IPS-15b (cell line): ENCODE data around the gene DNAI1.
"Not testable (repeated sequence)": the region's sequence is repeated elsewhere in the genome, so short reads cannot be mapped to it uniquely, and the experiment has no call there.

ENCODE experiments used
- H3K27me3 ChIP-seq: one replicate; pipeline ENCODE4 v1.6.1; 2013; ENCODE audit warnings: low read length; ENCODE audit not compliant: control insufficient read depth, insufficient read depth
- H3K36me3 ChIP-seq: one replicate; pipeline ENCODE4 v1.6.1; 2013; ENCODE audit warnings: low read length; ENCODE audit not compliant: control insufficient read depth, insufficient read depth
- H3K4me1 ChIP-seq: one replicate; pipeline ENCODE4 v1.6.1; 2013; ENCODE audit warnings: mild to moderate bottlenecking, low read length; ENCODE audit not compliant: control insufficient read depth, insufficient read depth
- H3K4me3 ChIP-seq: one replicate; pipeline ENCODE4 v1.5.1; 2013; ENCODE audit warnings: low read depth, low read length
- H3K9ac ChIP-seq: one replicate; pipeline ENCODE4 v1.6.1; 2013; ENCODE audit warnings: low read depth, mild to moderate bottlenecking, low read length
- H3K9me3 ChIP-seq: one replicate; pipeline ENCODE4 v1.6.1; 2013; ENCODE audit warnings: mild to moderate bottlenecking, low read length; ENCODE audit not compliant: control insufficient read depth, insufficient read depth

DNAI1 gene

DNA sequence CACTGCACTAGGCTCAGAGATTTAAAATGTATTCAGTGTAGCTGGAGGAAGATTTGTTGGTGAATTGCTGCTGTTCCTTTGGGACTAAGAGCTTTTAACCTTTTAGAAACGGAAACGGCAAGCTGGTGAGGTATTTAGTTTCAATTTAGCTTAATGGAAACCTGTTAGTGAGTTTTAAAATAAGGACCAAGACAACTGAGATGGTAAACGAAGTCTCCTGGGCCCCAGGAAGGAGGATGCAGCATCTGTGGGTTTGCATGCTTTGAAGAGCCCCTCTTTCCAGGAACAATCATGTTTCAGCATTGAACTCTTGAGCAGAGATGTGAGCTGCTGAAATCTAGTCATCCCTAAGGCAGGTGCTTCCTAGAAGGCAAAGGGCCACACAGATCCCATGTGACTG lies 16.5 kb downstream of the DNAI1 start:
- Histone ChIP-seq H3K4me1 (no peaks in the 10 kb centered on the region), H3K9ac (no peak overlapping the region), H3K4me3 (no peak overlapping the region), H3K36me3 (no peaks in the 10 kb centered on the region), H3K27me3 (peaks cover 3% of the 10 kb centered on the region), H3K9me3 (no peaks in the 10 kb centered on the region)

DNA sequence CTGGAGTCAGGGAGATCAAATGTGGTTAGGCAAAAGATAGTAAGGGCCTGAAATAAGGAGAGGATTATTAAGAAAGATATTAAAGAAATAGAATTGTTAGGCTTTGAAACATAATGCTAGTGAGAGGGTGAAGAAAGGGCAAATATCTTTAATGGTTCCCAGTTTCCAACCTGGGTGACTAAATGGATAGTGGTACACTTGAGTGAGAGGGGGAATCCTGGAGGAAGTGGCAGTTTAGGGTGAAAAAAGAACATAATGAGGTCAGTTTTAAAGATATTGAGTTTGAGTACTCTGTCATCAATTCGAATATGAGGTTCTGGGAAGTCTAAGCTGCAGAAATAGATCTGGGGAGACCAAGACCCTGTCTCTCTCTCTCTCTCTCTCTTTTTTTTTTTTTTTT lies 18.9 kb downstream of the DNAI1 start:
- H3K4me3 ChIP-seq: no peak overlapping the region
- H3K4me1 ChIP-seq: no peaks in the 10 kb centered on the region
- H3K27me3 ChIP-seq: peaks cover 3% of the 10 kb centered on the region
- no peaks in the 10 kb centered on the region for H3K9me3 ChIP-seq
- H3K9ac ChIP-seq: no peak overlapping the region
- H3K36me3 ChIP-seq: no peaks in the 10 kb centered on the region

DNA sequence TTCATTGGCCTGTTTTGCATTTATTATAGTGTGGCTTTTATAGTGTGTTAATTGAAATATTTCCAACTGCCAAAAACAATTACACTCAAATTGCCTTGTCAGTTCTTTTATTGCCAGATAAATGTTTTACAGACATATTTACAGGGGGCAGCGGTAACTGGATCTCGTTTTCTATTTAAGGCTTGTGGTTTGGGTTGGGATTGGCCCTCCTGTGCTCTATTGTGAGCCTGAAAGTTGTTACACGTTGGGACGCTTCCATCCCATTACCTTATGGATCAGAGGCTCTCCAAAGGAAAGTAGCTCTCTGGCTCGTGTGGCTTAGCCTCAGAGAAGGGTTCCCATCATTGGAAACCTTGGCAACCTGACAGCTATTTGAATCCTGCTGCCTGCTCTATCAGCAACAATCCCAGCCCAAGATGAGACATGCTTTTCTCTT lies 20.8 kb downstream of the DNAI1 start:
- Histone ChIP-seq H3K27me3 (peaks cover 3% of the 10 kb centered on the region), H3K36me3 (no peaks in the 10 kb centered on the region), H3K4me1 (no peaks in the 10 kb centered on the region), H3K9me3 (no peaks in the 10 kb centered on the region), H3K4me3 (no peak overlapping the region), H3K9ac (no peak overlapping the region)

DNA sequence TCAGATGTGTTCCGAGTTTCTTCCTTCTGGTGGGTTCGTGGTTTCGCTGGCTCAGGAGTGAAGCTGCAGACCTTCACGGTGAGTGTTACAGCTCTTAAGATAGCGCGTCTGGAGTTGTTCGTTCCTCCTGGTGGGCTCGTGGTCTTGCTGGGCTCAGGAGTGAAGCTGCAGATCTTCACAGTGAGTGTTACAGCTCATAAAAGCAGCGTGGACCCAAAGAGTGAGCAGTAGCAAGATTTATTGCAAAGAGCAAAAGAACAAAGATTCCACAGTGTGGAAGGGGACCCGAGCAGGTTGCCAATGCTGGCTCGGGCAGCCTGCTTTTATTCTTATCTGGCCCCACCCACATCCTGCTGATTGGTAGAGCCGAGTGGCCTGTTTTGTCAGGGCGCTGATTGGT lies 23.0 kb downstream of the DNAI1 start:
- not testable (repeated sequence) for H3K36me3 ChIP-seq, H3K27me3 ChIP-seq, H3K4me3 ChIP-seq, H3K4me1 ChIP-seq, H3K9me3 ChIP-seq, H3K9ac ChIP-seq

DNA sequence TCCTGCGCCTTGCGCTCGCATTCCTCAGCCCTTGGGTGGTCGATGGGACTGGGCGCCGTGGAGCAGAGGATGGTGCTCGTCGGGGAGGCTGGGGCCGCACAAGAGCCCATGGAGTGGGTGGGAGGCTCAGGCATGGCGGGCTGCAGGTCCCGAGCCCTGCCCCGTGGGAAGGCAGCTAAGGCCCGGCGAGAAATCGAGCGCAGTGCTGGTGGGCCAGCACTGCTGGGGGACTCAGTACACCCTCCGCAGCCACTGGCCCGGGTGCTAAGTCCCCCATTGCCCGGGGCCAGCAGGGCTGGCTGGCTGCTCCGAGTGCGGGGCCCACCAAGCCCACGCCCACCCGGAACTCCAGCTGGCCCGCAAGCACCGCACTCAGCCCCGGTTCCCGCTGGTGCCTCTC lies 24.1 kb downstream of the DNAI1 start:
- not testable (repeated sequence) for H3K4me3 ChIP-seq, H3K9ac ChIP-seq, H3K36me3 ChIP-seq, H3K9me3 ChIP-seq, H3K27me3 ChIP-seq, H3K4me1 ChIP-seq

DNA sequence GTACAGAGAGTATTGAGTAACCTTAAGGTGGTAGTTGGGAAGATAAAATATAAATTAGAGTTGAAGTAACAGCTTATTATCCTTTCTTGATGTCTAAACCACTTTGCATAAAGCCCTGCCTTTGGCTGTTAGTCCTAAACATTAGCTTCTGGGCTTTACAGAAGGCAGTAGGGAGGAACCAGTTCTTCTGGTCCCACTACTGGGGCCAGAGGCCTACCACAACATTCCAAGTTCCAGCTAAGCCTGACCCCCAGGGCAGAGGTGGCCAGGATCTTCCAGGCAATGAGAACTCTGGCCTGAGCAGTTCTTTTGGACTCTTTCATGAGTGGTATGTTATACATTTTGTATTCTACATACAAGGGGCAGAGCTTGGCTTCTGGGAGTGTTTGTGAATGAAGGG lies 26.1 kb downstream of the DNAI1 start:
- no peaks in the 10 kb centered on the region for H3K4me1 ChIP-seq
- no peak overlapping the region for H3K9ac ChIP-seq
- H3K9me3 ChIP-seq: no peaks in the 10 kb centered on the region
- no peaks in the 10 kb centered on the region for H3K27me3 ChIP-seq
- no peaks in the 10 kb centered on the region for H3K36me3 ChIP-seq
- H3K4me3 ChIP-seq: no peak overlapping the region

DNA sequence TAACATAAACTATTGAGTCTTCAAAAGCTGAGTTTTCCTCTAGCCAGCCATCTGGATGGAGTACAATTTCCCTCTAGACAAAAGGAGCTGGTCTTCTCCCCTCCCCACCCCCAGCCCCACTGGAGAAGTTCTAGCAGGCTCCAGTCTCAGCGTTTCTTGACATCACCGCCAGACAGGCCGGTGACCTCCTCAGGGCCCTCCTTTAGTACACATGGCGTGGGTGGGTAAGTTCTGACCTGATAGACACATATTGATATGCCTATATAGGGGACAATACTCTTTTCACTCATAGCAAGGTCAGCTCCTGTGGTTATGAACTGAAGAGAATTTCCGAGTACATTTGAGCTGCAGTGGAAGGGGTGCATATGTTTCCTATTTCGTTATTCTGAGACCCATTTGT lies 27.2 kb downstream of the DNAI1 start:
- no peak overlapping the region for H3K9ac ChIP-seq
- no peak overlapping the region for H3K4me3 ChIP-seq
- H3K36me3 ChIP-seq: no peaks in the 10 kb centered on the region
- no peaks in the 10 kb centered on the region for H3K4me1 ChIP-seq
- H3K9me3 ChIP-seq: no peaks in the 10 kb centered on the region
- H3K27me3 ChIP-seq: no peaks in the 10 kb centered on the region

DNA sequence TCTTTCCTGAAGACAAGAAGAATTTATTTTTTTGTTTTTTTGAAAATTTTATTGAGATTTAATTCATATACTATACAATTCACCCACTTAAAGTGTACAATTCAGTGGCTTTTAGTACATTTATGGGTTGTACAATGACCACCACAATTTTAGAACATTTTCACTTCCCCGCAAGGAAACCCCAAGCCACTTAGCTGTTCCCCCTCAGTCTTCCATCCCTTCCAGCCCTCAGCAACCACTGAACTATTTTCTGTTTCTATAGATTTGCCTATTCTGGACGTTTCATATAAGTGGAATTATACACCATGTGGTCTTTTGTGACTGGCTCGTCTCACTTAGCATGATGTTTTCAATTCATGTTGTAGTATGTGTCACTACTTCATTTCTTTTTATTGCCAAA lies 28.0 kb downstream of the DNAI1 start:
- H3K4me1 ChIP-seq: no peaks in the 10 kb centered on the region
- no peak overlapping the region for H3K4me3 ChIP-seq
- no peak overlapping the region for H3K9ac ChIP-seq
- no peaks in the 10 kb centered on the region for H3K27me3 ChIP-seq
- H3K36me3 ChIP-seq: no peaks in the 10 kb centered on the region
- no peaks in the 10 kb centered on the region for H3K9me3 ChIP-seq

DNA sequence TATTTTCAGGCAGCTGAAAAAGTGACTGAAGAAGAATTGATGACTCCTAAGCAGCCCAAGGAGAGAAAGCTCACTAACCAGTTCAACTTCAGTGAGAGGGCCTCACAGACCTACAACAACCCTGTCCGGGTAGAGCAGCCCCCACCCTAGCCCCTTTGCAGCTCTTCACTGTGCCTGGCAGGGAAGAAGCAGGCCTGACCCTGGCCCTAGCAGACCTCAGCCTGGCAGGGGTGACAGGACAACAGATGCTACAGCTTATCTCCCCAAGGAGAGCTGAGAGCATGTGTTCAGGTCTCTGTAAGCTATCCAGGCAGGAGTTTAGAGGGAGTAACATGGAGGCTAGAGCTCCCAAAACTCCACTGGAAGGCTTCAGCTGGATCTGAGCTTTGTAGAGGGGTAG lies 31.8 kb downstream of the DNAI1 start:
- no peak overlapping the region for H3K9ac ChIP-seq
- no peaks in the 10 kb centered on the region for H3K9me3 ChIP-seq
- H3K36me3 ChIP-seq: no peaks in the 10 kb centered on the region
- H3K27me3 ChIP-seq: no peaks in the 10 kb centered on the region
- H3K4me1 ChIP-seq: no peaks in the 10 kb centered on the region
- H3K4me3 ChIP-seq: no peak overlapping the region

DNA sequence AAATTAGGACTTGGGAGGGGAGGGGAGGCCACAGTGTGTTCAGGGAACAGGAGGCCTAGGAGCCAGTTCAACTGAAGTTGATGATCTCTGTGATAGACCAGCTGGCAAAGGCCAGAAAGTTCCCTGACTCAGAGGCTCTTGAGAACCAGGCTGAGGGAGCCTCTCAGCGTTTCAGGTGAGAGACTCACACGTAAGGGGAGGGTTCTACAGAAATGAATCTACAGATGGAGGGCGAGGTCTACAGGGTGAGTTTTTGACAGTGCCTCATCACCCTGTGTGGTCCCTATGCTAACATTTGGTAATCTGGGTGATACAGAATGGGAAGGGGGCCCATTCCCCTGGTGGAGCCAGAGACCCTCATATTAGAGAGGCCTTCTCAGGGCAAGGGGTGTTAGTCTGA lies 32.2 kb downstream of the DNAI1 start:
- no peaks in the 10 kb centered on the region for H3K9me3 ChIP-seq
- no peak overlapping the region for H3K4me3 ChIP-seq
- H3K4me1 ChIP-seq: no peaks in the 10 kb centered on the region
- no peak overlapping the region for H3K9ac ChIP-seq
- no peaks in the 10 kb centered on the region for H3K27me3 ChIP-seq
- H3K36me3 ChIP-seq: no peaks in the 10 kb centered on the region

DNA sequence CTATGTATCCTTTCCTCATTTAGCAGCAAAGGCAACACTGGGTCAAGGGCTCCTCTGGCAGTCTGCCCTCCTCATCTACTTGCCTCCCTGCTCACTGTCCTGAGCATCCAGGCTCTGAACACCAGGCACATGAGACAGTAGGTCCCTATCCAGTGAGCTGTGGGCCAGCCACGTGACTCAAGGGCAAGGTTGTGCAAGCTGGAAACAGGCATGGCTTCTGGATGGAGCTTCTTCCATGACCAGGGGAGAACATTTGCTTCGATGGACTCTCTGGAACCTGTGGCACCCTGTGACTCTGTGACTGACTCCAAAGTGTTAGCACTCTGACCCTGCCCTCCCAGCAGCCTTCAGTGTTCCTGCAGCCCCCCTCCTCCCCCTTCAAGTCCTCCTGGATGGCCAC lies 33.0 kb downstream of the DNAI1 start:
- H3K9me3 ChIP-seq: no peaks in the 10 kb centered on the region
- H3K27me3 ChIP-seq: no peaks in the 10 kb centered on the region
- H3K4me1 ChIP-seq: no peaks in the 10 kb centered on the region
- H3K4me3 ChIP-seq: no peak overlapping the region
- no peak overlapping the region for H3K9ac ChIP-seq
- H3K36me3 ChIP-seq: no peaks in the 10 kb centered on the region

DNA sequence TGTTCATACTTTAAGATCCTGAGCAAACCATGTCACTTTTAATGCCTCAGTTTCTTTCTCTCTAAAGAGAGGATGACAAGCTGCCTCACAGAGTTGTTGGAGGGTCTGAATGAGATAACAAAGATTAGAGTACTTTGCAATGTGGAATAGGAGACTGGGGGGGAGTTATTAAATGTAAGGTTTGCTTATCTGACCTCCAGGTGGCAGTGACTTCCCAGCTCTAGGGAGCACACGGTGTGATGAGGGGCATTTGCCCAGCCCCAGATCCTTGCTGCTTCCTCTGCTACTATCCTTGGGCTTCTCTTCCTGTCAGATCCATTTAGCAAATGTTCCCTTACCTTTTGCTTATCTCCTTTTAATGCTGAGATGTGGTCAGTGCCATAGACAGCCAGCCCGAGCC lies 33.4 kb downstream of the DNAI1 start:
- Histone ChIP-seq H3K36me3 (no peaks in the 10 kb centered on the region), H3K4me3 (no peak overlapping the region)

DNA sequence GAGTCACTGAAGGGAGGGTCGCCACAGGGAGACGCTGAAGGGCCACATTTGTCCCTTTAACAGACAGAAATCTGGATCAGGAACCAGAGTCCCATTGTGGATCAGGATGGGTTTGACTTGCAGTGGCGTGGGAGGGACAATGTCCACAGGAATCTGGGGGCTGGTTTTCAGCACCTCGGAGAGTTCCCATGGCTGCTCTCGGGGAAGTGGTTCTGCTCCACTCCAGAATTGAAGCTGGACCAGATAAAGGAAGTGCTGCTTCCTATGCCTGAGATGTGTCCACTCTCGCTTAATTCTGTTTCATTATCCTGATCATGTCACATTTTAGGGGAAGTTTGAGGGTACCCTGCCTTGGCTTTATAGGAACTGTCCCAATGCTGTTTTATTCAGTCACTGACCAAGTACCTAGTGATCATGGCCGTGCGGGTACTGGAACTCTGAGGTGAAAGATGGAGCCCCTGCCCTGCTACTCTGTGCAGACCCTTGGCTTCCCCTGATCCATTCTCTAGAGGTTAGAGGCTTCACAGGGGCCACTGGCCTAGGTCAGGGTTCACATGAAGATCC lies 35.4 kb downstream of the DNAI1 start:
- H3K4me1 ChIP-seq: no peaks in the 10 kb centered on the region
- no peaks in the 10 kb centered on the region for H3K36me3 ChIP-seq
- H3K4me3 ChIP-seq: no peak overlapping the region
- no peak overlapping the region for H3K9ac ChIP-seq
- no peaks in the 10 kb centered on the region for H3K9me3 ChIP-seq
- no peaks in the 10 kb centered on the region for H3K27me3 ChIP-seq

More for the DNA sequence above, 33.4 kb downstream of the DNAI1 start:
- Histone ChIP-seq H3K9ac (no peak overlapping the region), H3K4me1 (no peaks in the 10 kb centered on the region), H3K9me3 (no peaks in the 10 kb centered on the region), H3K27me3 (no peaks in the 10 kb centered on the region)
